Activated T-cell treated with anti-CD3 and anti-CD28 coated beads, Interleukin-2, amount 50 U/mL, for 24 hours (primary cell): ENCODE data around the gene WRAP53.
A peak's percentile ranks its signal among the peaks of the same experiment; 100 is the strongest.
"Not testable (repeated sequence)": the region's sequence is repeated elsewhere in the genome, so short reads cannot be mapped to it uniquely, and the experiment has no call there.

Experiments
- DNase-seq: peaks from one replicate; pipeline ENCODE4 v3.0.0-alpha.2; 2020
- H3K27ac Mint-ChIP-seq: 2 replicates; pipeline ENCODE4 v1.8.0; 2020; ENCODE audit warnings: mild to moderate bottlenecking, mixed read lengths
- H3K27me3 Mint-ChIP-seq: 2 replicates; pipeline ENCODE4 v1.8.0; 2020; ENCODE audit warnings: mixed read lengths
- H3K36me3 Mint-ChIP-seq: 2 replicates; pipeline ENCODE4 v1.8.0; 2020; ENCODE audit warnings: low read depth, mixed read lengths
- H3K4me1 Mint-ChIP-seq: 2 replicates; pipeline ENCODE4 v1.8.0; 2020; ENCODE audit warnings: low read depth, mixed read lengths
- H3K4me3 Mint-ChIP-seq: 2 replicates; pipeline ENCODE4 v1.8.0; 2020; ENCODE audit warnings: mild to moderate bottlenecking, moderate library complexity, mixed read lengths
- H3K9me3 Mint-ChIP-seq: 2 replicates; pipeline ENCODE4 v1.8.0; 2020; ENCODE audit warnings: mixed read lengths

The WRAP53 gene

DNA sequence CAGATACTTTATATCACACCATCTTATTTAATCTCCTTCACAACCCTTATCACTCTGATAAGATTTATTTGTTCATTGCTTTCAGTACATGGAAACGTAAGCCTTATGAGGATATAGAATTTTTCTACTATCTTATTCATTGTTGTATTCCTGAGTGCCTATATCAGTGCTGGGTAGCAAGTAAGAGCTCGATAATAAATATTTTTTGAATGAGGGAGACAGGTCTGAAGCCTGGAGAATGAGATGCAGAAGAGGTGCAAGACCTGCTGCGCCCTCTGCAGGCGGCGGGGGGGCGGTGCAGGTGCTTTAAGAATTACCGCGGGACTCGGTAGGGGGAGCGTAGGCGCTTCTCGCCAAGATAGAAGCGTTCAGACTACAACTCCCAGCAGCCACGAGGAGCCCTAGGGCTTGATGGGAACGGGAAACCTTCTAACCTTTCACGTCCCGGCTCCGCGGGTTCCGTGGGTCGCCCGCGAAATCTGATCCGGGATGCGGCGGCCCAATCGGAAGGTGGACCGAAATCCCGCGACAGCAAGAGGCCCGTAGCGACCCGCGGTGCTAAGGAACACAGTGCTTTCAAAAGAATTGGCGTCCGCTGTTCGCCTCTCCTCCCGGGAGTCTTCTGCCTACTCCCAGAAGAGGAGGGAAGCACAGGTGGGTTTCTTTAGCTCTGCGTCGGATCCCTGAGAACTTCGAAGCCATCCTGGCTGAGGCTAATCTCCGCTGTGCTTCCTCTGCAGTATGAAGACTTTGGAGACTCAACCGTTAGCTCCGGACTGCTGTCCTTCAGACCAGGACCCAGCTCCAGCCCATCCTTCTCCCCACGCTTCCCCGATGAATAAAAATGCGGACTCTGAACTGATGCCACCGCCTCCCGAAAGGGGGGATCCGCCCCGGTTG, at the start of gene WRAP53:
WRAP53 (plus strand) TSS at position 570 of the 900 bp plus-strand sequence; CDS start at position 742, 172 bp downstream.
- peak within 1 kb of the TSS; percentile 90 for H3K4me3 Mint-ChIP-seq
- H3K36me3 Mint-ChIP-seq: peaks cover 85% of the 10 kb centered on the region
- H3K9me3 Mint-ChIP-seq: no peaks in the 10 kb centered on the region
- DNase-seq: peak; percentile 97
- no peaks in the 10 kb centered on the region for H3K27me3 Mint-ChIP-seq
- H3K27ac Mint-ChIP-seq: peak within 1 kb of the TSS; percentile 98
- peaks cover 39% of the 10 kb centered on the region for H3K4me1 Mint-ChIP-seq

GRCh38 chr17:7640783-7641182, 47.5 kb upstream of the WRAP53 start:
- Mint-ChIP-seq H3K27ac (no peak overlapping the region), H3K4me3 (no peak overlapping the region), H3K9me3 (no peaks in the 10 kb centered on the region), H3K36me3 (no peaks in the 10 kb centered on the region), H3K4me1 (peaks cover 8% of the 10 kb centered on the region), H3K27me3 (no peaks in the 10 kb centered on the region)
- no peak for DNase-seq

DNA sequence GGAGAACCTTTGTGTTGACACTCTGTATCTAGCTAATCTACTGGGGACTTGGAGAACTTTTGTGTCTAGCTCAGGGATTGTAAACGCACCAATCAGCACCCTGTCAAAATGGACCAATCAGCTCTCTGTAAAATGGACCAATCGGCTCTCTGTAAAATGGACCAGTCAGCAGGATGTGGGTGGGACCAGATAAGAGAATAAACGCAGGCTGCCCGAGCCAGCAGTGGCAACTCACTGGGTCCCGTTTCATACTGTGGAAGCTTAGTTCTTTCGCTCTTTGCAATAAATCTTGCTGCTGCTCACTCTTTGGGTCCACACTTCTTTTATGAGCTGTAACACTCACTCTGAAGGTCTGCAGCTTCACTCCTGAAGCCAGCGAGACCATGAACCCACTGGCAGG, 46.6 kb upstream of the WRAP53 start:
- DNase-seq, H3K27me3 Mint-ChIP-seq, H3K36me3 Mint-ChIP-seq, H3K9me3 Mint-ChIP-seq, H3K4me1 Mint-ChIP-seq, H3K27ac Mint-ChIP-seq: not testable (repeated sequence)
- H3K4me3 Mint-ChIP-seq: peak overlapping the region; percentile 58

GRCh38 chr17:7644775-7645174, 43.5 kb upstream of the WRAP53 start:
- H3K27me3 Mint-ChIP-seq: peaks cover 14% of the 10 kb centered on the region
- H3K4me3 Mint-ChIP-seq: no peak overlapping the region
- no peaks in the 10 kb centered on the region for H3K36me3 Mint-ChIP-seq
- H3K9me3 Mint-ChIP-seq: no peaks in the 10 kb centered on the region
- no peak overlapping the region for H3K27ac Mint-ChIP-seq
- DNase-seq: no peak
- peaks cover 9% of the 10 kb centered on the region for H3K4me1 Mint-ChIP-seq

DNA sequence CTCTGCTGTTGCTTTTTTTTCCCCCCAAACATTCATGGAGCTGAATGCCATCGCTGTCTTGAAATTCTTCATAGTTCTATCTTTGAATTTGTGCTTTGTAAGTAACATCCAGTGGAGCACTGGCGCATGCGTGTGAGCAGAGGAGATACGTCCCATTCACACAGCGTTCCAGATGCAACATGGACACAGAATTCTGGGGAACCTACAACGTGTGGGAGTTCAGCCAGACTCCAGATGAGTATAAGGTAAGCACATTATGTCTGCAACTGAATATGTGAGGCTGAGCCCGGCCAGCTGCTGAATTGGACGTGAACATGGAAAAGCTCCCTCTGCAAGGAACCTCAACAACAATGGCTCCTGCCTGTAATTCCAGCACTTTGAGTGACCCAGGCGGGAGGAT, 41.8 kb upstream of the WRAP53 start:
- peaks cover 29% of the 10 kb centered on the region for H3K27me3 Mint-ChIP-seq
- H3K4me1 Mint-ChIP-seq: peaks cover 22% of the 10 kb centered on the region
- no peak for DNase-seq
- no peaks in the 10 kb centered on the region for H3K36me3 Mint-ChIP-seq
- H3K4me3 Mint-ChIP-seq: no peak overlapping the region
- H3K27ac Mint-ChIP-seq: no peak overlapping the region
- no peaks in the 10 kb centered on the region for H3K9me3 Mint-ChIP-seq

- H3K4me3 Mint-ChIP-seq: no peak overlapping the region
- H3K9me3 Mint-ChIP-seq: no peaks in the 10 kb centered on the region
- H3K36me3 Mint-ChIP-seq: no peaks in the 10 kb centered on the region
- no peak for DNase-seq
- H3K4me1 Mint-ChIP-seq: peaks cover 21% of the 10 kb centered on the region
- peaks cover 32% of the 10 kb centered on the region for H3K27me3 Mint-ChIP-seq
- H3K27ac Mint-ChIP-seq: no peak overlapping the region
Measured at GRCh38 chr17:7647018-7647417, 41.3 kb upstream of the WRAP53 start.

GRCh38 chr17:7650509-7651096, 37.7 kb upstream of the WRAP53 start, which contains the start of gene ATP1B2:
Gene ATP1B2 (plus strand): TSS chr17:7650926. CDS start chr17:7651519, 593 bp downstream.
- Mint-ChIP-seq H3K27ac (no peak within 1 kb of the TSS), H3K4me3 (peak within 1 kb of the TSS; percentile 73), H3K27me3 (peaks cover 47% of the 10 kb centered on the region), H3K36me3 (no peaks in the 10 kb centered on the region), H3K9me3 (no peaks in the 10 kb centered on the region), H3K4me1 (peaks cover 15% of the 10 kb centered on the region)
- DNase-seq: peak; percentile 79

DNA sequence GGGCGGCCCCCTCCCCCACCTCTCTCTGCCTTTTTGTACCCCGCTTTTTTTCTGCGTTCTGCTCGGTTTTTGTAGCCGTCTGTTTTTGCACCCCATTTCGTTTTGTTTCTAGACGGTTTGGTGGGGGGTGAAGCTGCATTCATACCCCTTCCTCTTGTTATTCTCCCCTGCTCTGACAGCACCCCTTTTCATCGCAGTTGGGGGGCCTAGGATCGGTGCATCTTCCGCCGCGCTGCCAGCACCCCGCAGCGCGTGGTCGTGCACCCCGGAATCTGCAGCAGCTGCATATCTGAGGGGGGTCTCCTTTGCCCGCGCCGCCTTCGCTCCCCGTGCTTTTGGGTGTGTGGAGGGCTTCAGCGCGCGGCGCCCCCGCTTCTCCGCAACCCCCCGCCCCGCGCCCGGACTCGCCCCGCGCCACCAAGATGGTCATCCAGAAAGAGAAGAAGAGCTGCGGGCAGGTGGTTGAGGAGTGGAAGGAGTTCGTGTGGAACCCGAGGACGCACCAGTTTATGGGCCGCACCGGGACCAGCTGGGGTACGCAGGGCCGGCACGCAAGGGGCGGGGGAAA, 37.1 kb upstream of the WRAP53 start:
- Mint-ChIP-seq H3K36me3 (no peaks in the 10 kb centered on the region), H3K27me3 (peaks cover 45% of the 10 kb centered on the region), H3K4me3 (peak overlapping the region; percentile 70), H3K9me3 (no peaks in the 10 kb centered on the region), H3K27ac (no peak overlapping the region), H3K4me1 (peaks cover 15% of the 10 kb centered on the region)
- DNase-seq: peak; percentile 35

- peaks cover 15% of the 10 kb centered on the region for H3K4me1 Mint-ChIP-seq
- no peak for DNase-seq
- H3K4me3 Mint-ChIP-seq: no peak overlapping the region
- no peak overlapping the region for H3K27ac Mint-ChIP-seq
- no peaks in the 10 kb centered on the region for H3K9me3 Mint-ChIP-seq
- no peaks in the 10 kb centered on the region for H3K36me3 Mint-ChIP-seq
- peaks cover 41% of the 10 kb centered on the region for H3K27me3 Mint-ChIP-seq
Measured at GRCh38 chr17:7651665-7652387, 36.5 kb upstream of the WRAP53 start.

GRCh38 chr17:7652388-7653356, 35.6 kb upstream of the WRAP53 start:
- Mint-ChIP-seq H3K27ac (no peak overlapping the region), H3K4me3 (no peak overlapping the region), H3K9me3 (no peaks in the 10 kb centered on the region), H3K4me1 (peaks cover 15% of the 10 kb centered on the region), H3K27me3 (peaks cover 41% of the 10 kb centered on the region), H3K36me3 (no peaks in the 10 kb centered on the region)
- no peak for DNase-seq

DNA sequence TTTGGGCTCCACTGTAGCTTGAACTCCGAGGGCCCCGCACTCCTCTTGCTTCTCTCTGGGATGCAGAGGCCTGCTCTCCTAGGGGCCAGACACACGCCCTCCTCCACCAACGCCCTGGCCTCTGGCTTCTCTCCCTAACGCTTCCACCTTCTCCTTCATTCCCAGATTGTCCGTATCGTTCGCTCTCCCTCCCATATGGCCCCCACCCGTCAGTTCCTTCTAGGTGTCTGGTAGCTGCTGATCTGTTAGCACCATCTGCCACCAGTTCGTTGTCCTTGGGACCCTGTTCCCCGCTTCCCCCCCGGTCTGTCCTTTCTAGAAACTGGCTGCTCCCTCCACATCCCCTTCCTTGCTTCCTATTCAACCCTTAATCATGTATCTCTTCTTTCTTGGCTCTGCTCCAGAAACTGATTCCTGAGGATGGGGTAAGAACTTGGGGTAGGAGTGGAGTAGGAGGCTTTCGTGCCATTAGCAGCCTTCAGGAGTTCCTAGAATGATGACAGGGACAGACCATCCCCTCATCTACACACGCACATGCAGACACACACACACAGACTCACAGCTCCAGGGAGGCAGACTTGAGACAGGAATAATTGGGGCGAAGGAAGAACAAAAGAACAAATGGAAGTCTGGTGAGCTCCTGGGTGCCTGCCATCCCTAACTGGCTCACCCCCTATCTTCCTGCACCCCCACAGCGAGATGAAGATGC, 33.3 kb upstream of the WRAP53 start:
- H3K4me3 Mint-ChIP-seq: no peak overlapping the region
- no peaks in the 10 kb centered on the region for H3K9me3 Mint-ChIP-seq

DNA sequence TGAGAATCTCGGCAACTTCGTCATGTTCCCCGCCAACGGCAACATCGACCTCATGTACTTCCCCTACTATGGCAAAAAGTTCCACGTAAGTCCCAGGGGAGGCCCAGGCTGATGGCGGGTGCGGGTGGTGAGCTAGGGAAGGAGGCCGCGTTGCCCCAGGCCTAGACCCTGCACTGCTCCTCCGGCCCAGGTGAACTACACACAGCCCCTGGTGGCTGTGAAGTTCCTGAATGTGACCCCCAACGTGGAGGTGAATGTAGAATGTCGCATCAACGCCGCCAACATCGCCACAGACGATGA, 32.8 kb upstream of the WRAP53 start:
- Mint-ChIP-seq H3K4me1 (peaks cover 8% of the 10 kb centered on the region), H3K27me3 (peaks cover 26% of the 10 kb centered on the region), H3K9me3 (no peaks in the 10 kb centered on the region), H3K27ac (no peak overlapping the region), H3K4me3 (no peak overlapping the region), H3K36me3 (no peaks in the 10 kb centered on the region)
- DNase-seq: no peak

More for the DNA sequence above, 33.3 kb upstream of the WRAP53 start:
- Mint-ChIP-seq H3K27me3 (peaks cover 31% of the 10 kb centered on the region), H3K36me3 (no peaks in the 10 kb centered on the region), H3K4me1 (peaks cover 13% of the 10 kb centered on the region), H3K27ac (no peak overlapping the region)
- no peak for DNase-seq

- peaks cover 15% of the 10 kb centered on the region for H3K27me3 Mint-ChIP-seq
- H3K9me3 Mint-ChIP-seq: no peaks in the 10 kb centered on the region
- DNase-seq: no peak
- no peak overlapping the region for H3K27ac Mint-ChIP-seq
- peaks cover under 1% of the 10 kb centered on the region for H3K4me1 Mint-ChIP-seq
- no peaks in the 10 kb centered on the region for H3K36me3 Mint-ChIP-seq
- no peak overlapping the region for H3K4me3 Mint-ChIP-seq
Measured at GRCh38 chr17:7656958-7657609, 31.2 kb upstream of the WRAP53 start.
